Left lung (tissue), 10 donors: ENCODE measurements around the gene CACNA1S. TPM values are rescaled to one million over a fixed set of nuclear protein-coding genes. Genes with fewer than 3 reads are reported as not detected.

Experiments
- ATAC-seq: fragments of 200-7000 bp; cut with Tn5 transposase; one replicate; pipeline ENCODE4 v1.9.1; 2020; ENCODE audit warnings: moderate library complexity
- DNase-seq, 4 donors: peaks; one replicate each; pipeline ENCODE4 v3.0.0-alpha.2; 2013 to 2020
- H3K27ac ChIP-seq, 2 donors: fragments of 200-600 bp; sonication (generic) in 1 of 2; one replicate each; pipeline versions ENCODE4 v1.5.0 to v1.8.0; 2020 to 2021
- H3K27me3 ChIP-seq, 2 donors: fragments of 200-600 bp; sonication (generic) in 1 of 2; one replicate each; pipeline versions ENCODE4 v1.5.0 to v1.8.0; 2020 to 2021
- H3K36me3 ChIP-seq, 2 donors: fragments of 200-600 bp; sonication (generic) in 1 of 2; one replicate each; pipeline versions ENCODE4 v1.5.0 to v1.8.0; 2020 to 2021
- H3K4me1 ChIP-seq, 2 donors: fragments of 200-600 bp; one replicate each; pipeline ENCODE4 v1.8.0; 2021
- H3K4me3 ChIP-seq, 2 donors: fragments of 200-600 bp; sonication (generic) in 1 of 2; one replicate each; pipeline versions ENCODE4 v1.5.0 to v1.8.0; 2020 to 2021; ENCODE audit warnings: mild to moderate bottlenecking in 1 of 2
- H3K9me3 ChIP-seq, 2 donors: fragments of 200-600 bp; sonication (generic) in 1 of 2; one replicate each; pipeline versions ENCODE4 v1.5.0 to v1.8.0; 2020 to 2021
- intact Hi-C, 2 donors: fragments of 100-400 bp; cut with DNase I; formaldehyde crosslinking; loops; one replicate each; pipeline versions ENCODE4 v1.11.2 to v1.14.2; 2022
- polyA plus RNA-seq, 6 donors: library from polyadenylated mRNA; unstranded; fragments of 120-200 nt; gene quantifications; one replicate each; pipeline ENCODE4 v1.2.1, GENCODE V29; 2013; ENCODE audit not compliant: insufficient read length in 6 of 6
- total RNA-seq, 2 donors: library from RNA; stranded (reverse); fragmentation: NEBNext Ultra II Directional; extraction: Animal tissue kit (Norgen Biotek cat#: 25700); gene quantifications; one replicate each; pipeline ENCODE4 v1.2.1, GENCODE V29; 2021
- TF ChIP-seq, protein P1 (sequence below), 2 donors: fragments of 200-600 bp; sonication (generic) in 1 of 2; IDR thresholded peaks; one replicate each; pipeline versions ENCODE4 v1.5.0 to v1.8.0; 2021; ENCODE audit warnings: antibody characterized with exemption in 2 of 2
- donor health status: DM: no; HTN: yes; CAD: no.
- donor health status: DM: no; HTN: no; CAD: no.

The CACNA1S gene
- total and polyA plus RNA-seq, 8 donors = 0.10 to 0.17 (median 0.12) TPM; not detected in 1

DNA sequence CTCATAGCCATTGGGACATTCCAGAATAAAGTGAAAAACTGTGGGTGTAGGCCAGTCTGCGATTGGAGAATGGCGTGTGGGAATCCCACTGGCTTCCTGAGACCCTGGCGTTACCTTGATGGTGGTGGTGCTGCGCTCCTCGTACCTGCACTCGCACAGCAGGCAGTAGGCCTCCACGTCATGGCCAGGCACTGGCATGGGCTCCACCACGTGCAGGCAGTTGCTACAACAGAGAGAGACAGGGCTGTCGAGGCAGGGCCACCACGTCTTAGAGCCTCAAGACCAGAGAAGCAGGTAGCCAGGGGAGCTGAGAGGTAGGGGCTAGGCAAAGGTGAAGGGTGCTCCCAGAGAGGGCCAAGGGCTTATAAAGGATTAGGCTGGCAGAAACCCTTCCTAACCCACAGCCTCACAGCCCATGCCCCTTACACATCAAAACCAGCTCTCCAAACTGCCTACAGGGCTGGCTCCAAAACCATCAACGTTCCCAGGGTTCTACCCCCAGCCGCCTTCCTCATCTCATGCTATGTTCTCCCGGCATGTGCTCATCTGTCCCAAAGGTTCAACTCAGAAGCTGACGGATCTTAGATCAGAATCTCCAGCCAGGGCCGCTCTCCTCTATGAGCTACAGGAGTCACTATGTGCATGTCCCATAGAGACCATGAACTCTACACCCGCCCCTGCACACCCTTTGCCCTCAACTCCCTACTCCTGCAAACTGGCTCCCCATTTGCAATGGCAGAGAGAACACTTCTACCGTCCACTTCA, 34.6 kb upstream of the CACNA1S start:
- Histone ChIP-seq H3K36me3 (peaks cover 0 to 72% of the 10 kb centered on the region in 2 donors), H3K27me3 (no peaks in the 10 kb centered on the region), H3K27ac (no peak overlapping the region), H3K9me3 (no peaks in the 10 kb centered on the region), H3K4me1 (no peaks in the 10 kb centered on the region), H3K4me3 (no peak overlapping the region)
- intact Hi-C loops = no loop called here
- ATAC-seq (no peak), DNase-seq (no peak)
- TF ChIP-seq, protein P1, sequence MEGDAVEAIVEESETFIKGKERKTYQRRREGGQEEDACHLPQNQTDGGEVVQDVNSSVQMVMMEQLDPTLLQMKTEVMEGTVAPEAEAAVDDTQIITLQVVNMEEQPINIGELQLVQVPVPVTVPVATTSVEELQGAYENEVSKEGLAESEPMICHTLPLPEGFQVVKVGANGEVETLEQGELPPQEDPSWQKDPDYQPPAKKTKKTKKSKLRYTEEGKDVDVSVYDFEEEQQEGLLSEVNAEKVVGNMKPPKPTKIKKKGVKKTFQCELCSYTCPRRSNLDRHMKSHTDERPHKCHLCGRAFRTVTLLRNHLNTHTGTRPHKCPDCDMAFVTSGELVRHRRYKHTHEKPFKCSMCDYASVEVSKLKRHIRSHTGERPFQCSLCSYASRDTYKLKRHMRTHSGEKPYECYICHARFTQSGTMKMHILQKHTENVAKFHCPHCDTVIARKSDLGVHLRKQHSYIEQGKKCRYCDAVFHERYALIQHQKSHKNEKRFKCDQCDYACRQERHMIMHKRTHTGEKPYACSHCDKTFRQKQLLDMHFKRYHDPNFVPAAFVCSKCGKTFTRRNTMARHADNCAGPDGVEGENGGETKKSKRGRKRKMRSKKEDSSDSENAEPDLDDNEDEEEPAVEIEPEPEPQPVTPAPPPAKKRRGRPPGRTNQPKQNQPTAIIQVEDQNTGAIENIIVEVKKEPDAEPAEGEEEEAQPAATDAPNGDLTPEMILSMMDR (IDR thresholded peaks at IDR 0.05) = no peak

GRCh38 chr1:201145816-201146215, 33.6 kb upstream of the CACNA1S start:
- intact Hi-C loops = no loop called here
- Histone ChIP-seq H3K36me3 (peaks cover 0 to 77% of the 10 kb centered on the region in 2 donors), H3K27ac (no peak overlapping the region), H3K27me3 (no peaks in the 10 kb centered on the region), H3K4me3 (no peak overlapping the region), H3K9me3 (no peaks in the 10 kb centered on the region), H3K4me1 (no peaks in the 10 kb centered on the region)
- no peak for DNase-seq
- TF ChIP-seq, protein P1 (IDR thresholded peaks at IDR 0.05) = no peak
- ATAC-seq = no peak

- intact Hi-C loops = no loop called here
- ATAC-seq (no peak), DNase-seq (no peak)
- TF ChIP-seq, protein P1 (IDR thresholded peaks at IDR 0.05) = no peak
- Histone ChIP-seq H3K27me3 (no peaks in the 10 kb centered on the region), H3K27ac (no peak overlapping the region), H3K4me1 (no peaks in the 10 kb centered on the region), H3K9me3 (no peaks in the 10 kb centered on the region), H3K4me3 (no peak overlapping the region), H3K36me3 (peaks cover 0 to 84% of the 10 kb centered on the region in 2 donors)
Observed at GRCh38 chr1:201145132-201145531, 32.9 kb upstream of the CACNA1S start.

DNA sequence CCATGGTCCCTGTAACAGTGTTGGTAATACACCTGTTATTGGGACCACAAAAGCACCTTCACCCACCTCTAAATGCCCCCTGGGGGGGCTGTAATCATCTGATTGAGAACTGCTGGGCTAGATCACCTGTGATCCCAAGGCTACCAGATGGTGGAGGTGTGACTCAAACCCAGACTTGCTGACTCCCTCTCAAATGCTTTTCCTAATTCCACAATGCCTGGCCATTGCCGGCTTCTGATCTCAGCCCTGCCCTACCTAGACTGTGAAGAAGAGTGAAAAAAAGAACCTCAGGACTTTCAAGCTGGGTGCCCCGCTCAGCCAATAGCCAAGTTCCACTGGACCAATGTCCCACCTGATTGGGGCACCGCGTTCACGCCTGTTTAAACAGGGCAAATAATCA, 32.5 kb upstream of the CACNA1S start:
- no peaks in the 10 kb centered on the region for H3K9me3 ChIP-seq
- ATAC-seq (no peak), DNase-seq (no peak)
- H3K4me1 ChIP-seq = no peaks in the 10 kb centered on the region
- H3K4me3 ChIP-seq = no peak overlapping the region
- H3K36me3 ChIP-seq = peaks cover 0 to 88% of the 10 kb centered on the region in 2 donors
- intact Hi-C loops = no loop called here
- no peaks in the 10 kb centered on the region for H3K27me3 ChIP-seq
- TF ChIP-seq, protein P1 (IDR thresholded peaks at IDR 0.05) = no peak
- no peak overlapping the region for H3K27ac ChIP-seq

DNA sequence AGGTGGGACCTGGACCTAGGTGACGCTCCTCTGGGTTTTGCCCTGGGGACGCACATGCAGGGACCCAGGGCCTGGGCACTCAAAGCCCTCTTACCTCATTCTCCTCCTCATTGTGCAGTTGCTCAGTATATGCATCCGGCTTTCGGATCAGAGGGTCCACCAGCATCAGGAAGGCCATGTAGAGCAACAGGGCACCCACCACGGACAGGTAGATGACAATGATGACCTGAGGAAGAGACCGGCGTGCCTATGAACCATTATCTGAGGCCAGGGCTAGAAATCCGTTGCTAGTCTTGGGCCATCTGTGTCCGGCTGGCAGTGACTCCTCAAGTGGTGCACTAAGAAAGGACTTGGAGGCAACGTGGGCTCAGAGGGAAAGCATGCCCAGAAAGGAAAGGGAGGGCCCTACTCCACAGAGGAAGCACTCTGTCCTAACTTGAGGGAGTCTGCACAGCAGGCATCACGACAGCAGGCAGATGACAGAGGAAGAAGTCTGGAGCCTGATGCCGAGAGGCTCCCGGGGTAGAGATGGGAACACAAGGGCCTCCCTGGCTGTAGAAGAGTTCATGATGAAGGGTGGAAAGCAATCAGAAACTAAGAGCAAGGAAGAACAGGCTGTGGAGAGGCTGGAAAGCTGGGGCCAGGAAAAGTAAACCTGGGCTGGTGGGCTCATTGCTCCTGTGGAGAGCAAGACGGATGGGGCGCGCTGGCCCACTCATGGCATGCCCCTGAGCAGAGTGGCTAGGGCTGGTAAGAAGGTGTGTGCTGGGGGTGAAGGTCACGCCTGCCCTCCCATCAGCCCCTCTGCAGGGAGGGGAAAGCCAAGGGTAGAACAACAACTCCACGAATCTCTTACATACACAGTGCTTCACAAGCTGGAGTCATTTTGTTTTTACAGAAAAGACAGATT, 31.8 kb upstream of the CACNA1S start:
- Histone ChIP-seq H3K4me1 (no peaks in the 10 kb centered on the region), H3K27me3 (no peaks in the 10 kb centered on the region), H3K27ac (no peak overlapping the region), H3K9me3 (no peaks in the 10 kb centered on the region), H3K4me3 (no peak overlapping the region), H3K36me3 (peaks cover 0 to 95% of the 10 kb centered on the region in 2 donors)
- ATAC-seq (no peak), DNase-seq (no peak)
- TF ChIP-seq, protein P1 (IDR thresholded peaks at IDR 0.05) = no peak
- intact Hi-C loops = no loop called here
